Fibroblast of the conjunctiva (primary cell): ENCODE results near the gene GCHFR.

Experiments used
- DNase-seq: peaks from one replicate; pipeline ENCODE4 v3.0.0-alpha.2; 2010; ENCODE audit warnings: low read depth

Gene GCHFR

GRCh38 chr15:40763801-40764628 lies at the start of gene GCHFR:
Gene GCHFR (plus strand): TSS chr15:40764068. CDS start chr15:40764181, 113 bp downstream.
- DNase-seq: no peak

- DNase-seq: no peak
Measured at GRCh38 chr15:40714144-40714543, 49.7 kb upstream of the GCHFR start.

GRCh38 chr15:40716165-40716564 lies 47.7 kb upstream of the GCHFR start:
- no peak for DNase-seq

GRCh38 chr15:40721701-40722100 lies 42.2 kb upstream of the GCHFR start:
- DNase-seq: no peak

- no peak for DNase-seq
Measured at GRCh38 chr15:40722354-40722753, 41.5 kb upstream of the GCHFR start.

- no peak for DNase-seq
Measured at GRCh38 chr15:40722934-40723333, 40.9 kb upstream of the GCHFR start.

GRCh38 chr15:40723919-40724318 lies 39.9 kb upstream of the GCHFR start:
- DNase-seq: no peak

- no peak for DNase-seq
Measured at GRCh38 chr15:40731034-40731433, 32.8 kb upstream of the GCHFR start.

GRCh38 chr15:40736575-40736974 lies 27.3 kb upstream of the GCHFR start:
- no peak for DNase-seq

GRCh38 chr15:40737048-40737447 lies 26.8 kb upstream of the GCHFR start:
- DNase-seq: no peak

GRCh38 chr15:40739047-40739446 lies 24.8 kb upstream of the GCHFR start:
- no peak for DNase-seq

GRCh38 chr15:40739854-40740253 lies 24.0 kb upstream of the GCHFR start:
- DNase-seq: no peak

GRCh38 chr15:40743485-40743901 lies 20.4 kb upstream of the GCHFR start:
- DNase-seq: no peak

GRCh38 chr15:40743921-40744814 lies 19.7 kb upstream of the GCHFR start:
- peak; percentile 49 for DNase-seq

GRCh38 chr15:40744815-40745152 lies 19.1 kb upstream of the GCHFR start:
- DNase-seq: no peak

GRCh38 chr15:40746916-40747418 lies 16.9 kb upstream of the GCHFR start:
- peak; percentile 71 for DNase-seq

- no peak for DNase-seq
Measured at GRCh38 chr15:40747685-40748631, 15.9 kb upstream of the GCHFR start.

GRCh38 chr15:40749151-40749630 lies 14.7 kb upstream of the GCHFR start:
- no peak for DNase-seq

- no peak for DNase-seq
Measured at GRCh38 chr15:40750885-40751284, 13.0 kb upstream of the GCHFR start.

GRCh38 chr15:40751745-40752144 lies 12.1 kb upstream of the GCHFR start:
- DNase-seq: no peak

- no peak for DNase-seq
Measured at GRCh38 chr15:40754574-40754882, 9.3 kb upstream of the GCHFR start.
